ENCODE measurements around the gene ZKSCAN5.
"Not testable (repeated sequence)": the region's sequence is repeated elsewhere in the genome, so short reads cannot be mapped to it uniquely, and the experiment has no call there.

Gene ZKSCAN5

GRCh38 chr7:99535667-99536066 lies 31.2 kb downstream of the ZKSCAN5 start:
- no peak for DNase-seq (ENCODE audit: extremely low spot score)
- POLR2A ChIA-PET: no interaction called here
- CTCF ChIA-PET: no interaction called here
- no peak for TF ChIP-seq CTCF (IDR thresholded peaks at IDR 0.05; ENCODE audit: control extremely low read depth, extremely low read depth, low read depth, missing control alignments)

- POLR2A ChIA-PET: no interaction called here
- CTCF ChIA-PET: no interaction called here
- DNase-seq (ENCODE audit: extremely low spot score): no peak
- TF ChIP-seq CTCF (IDR thresholded peaks at IDR 0.05; ENCODE audit: control extremely low read depth, extremely low read depth, low read depth, missing control alignments): no peak
Measured at GRCh38 chr7:99539213-99539811, 34.9 kb downstream of the ZKSCAN5 start.

- DNase-seq (ENCODE audit: extremely low spot score): no peak
- CTCF ChIA-PET: interaction anchor here (1.1 to 1.5 kb wide), 3 partner anchors 15 to 17 kb away, joined by 3 to 5 read pairs (median 4); no protein-coding TSS in a partner anchor
- POLR2A ChIA-PET: interaction anchor here (0.5 kb wide), 1 partner anchor 450 kb away, joined by 3 read pairs; no protein-coding TSS in a partner anchor
- no peak for TF ChIP-seq CTCF (IDR thresholded peaks at IDR 0.05; ENCODE audit: control extremely low read depth, extremely low read depth, low read depth, missing control alignments)
Measured at GRCh38 chr7:99540542-99540941, 36.1 kb downstream of the ZKSCAN5 start.

- CTCF ChIA-PET: interaction anchor here (1.1 to 1.5 kb wide), 3 partner anchors 15 to 18 kb away, joined by 3 to 5 read pairs (median 4); no protein-coding TSS in a partner anchor
- POLR2A ChIA-PET: no interaction called here
Measured at GRCh38 chr7:99541212-99541611, 36.8 kb downstream of the ZKSCAN5 start.

GRCh38 chr7:99543081-99543671 lies 38.7 kb downstream of the ZKSCAN5 start:
- no peak for TF ChIP-seq CTCF (IDR thresholded peaks at IDR 0.05; ENCODE audit: control extremely low read depth, extremely low read depth, low read depth, missing control alignments)
- ChIA-PET POLR2A (no interaction called here), CTCF (no interaction called here)
- DNase-seq (ENCODE audit: extremely low spot score): no peak

More at GRCh38 chr7:99541212-99541611, 36.8 kb downstream of the ZKSCAN5 start:
- no peak for DNase-seq (ENCODE audit: extremely low spot score)
- TF ChIP-seq CTCF (IDR thresholded peaks at IDR 0.05; ENCODE audit: control extremely low read depth, extremely low read depth, low read depth, missing control alignments): no peak

- ChIA-PET CTCF (no interaction called here), POLR2A (no interaction called here)
- TF ChIP-seq CTCF (IDR thresholded peaks at IDR 0.05; ENCODE audit: control extremely low read depth, extremely low read depth, low read depth, missing control alignments): no peak
- DNase-seq (ENCODE audit: extremely low spot score): no peak
Measured at GRCh38 chr7:99543916-99544315, 39.5 kb downstream of the ZKSCAN5 start.

- CTCF ChIA-PET: interaction anchor here (1.0 kb wide), 1 partner anchor 13 kb away, joined by 4 read pairs; no protein-coding TSS in a partner anchor
- POLR2A ChIA-PET; DNase-seq (ENCODE audit: extremely low spot score): not testable (repeated sequence)
Measured at GRCh38 chr7:99545308-99545707, 40.8 kb downstream of the ZKSCAN5 start.

GRCh38 chr7:99549545-99549944 lies 45.1 kb downstream of the ZKSCAN5 start:
- DNase-seq (ENCODE audit: extremely low spot score); POLR2A ChIA-PET; CTCF ChIA-PET: not testable (repeated sequence)

Data from GM10248 (cell line).